ENCODE measurements around the gene APCDD1L.

The APCDD1L gene

GRCh38 chr20:58454460-58454859, 60.7 kb downstream of the APCDD1L start:
- H3K9me3 ChIP-seq (ENCODE audit: control insufficient read depth in 2 of 2, low read length in 2 of 2): no peaks in the 10 kb centered on the region

GRCh38 chr20:58453391-58453790, 61.8 kb downstream of the APCDD1L start:
- peaks cover 0 to 6% of the 10 kb centered on the region in 2 donors for H3K36me3 ChIP-seq (ENCODE audit: control insufficient read depth in 2 of 2, insufficient read depth in 2 of 2, low read length in 2 of 2)
- no peaks in the 10 kb centered on the region for H3K9me3 ChIP-seq (ENCODE audit: control insufficient read depth in 2 of 2, low read length in 2 of 2)
- no peak overlapping the region for H3K4me3 ChIP-seq (ENCODE audit: low read length in 2 of 2)
- no peaks in the 10 kb centered on the region for H3K27me3 ChIP-seq (ENCODE audit: control insufficient read depth in 2 of 2, insufficient read depth in 2 of 2, low read length in 2 of 2)
- no peak overlapping the region for H3K27ac ChIP-seq (ENCODE audit: low read depth in 2 of 2, low read length in 2 of 2)
- H3K9ac ChIP-seq (ENCODE audit: low read depth in 1 of 2, low read length in 2 of 2): no peak overlapping the region
- no peaks in the 10 kb centered on the region for H3K4me1 ChIP-seq (ENCODE audit: control insufficient read depth in 2 of 2, insufficient read depth in 2 of 2, low read length in 2 of 2)

More at GRCh38 chr20:58454460-58454859, 60.7 kb downstream of the APCDD1L start:
- H3K4me3 ChIP-seq (ENCODE audit: low read length in 2 of 2): no peak overlapping the region
- H3K4me1 ChIP-seq (ENCODE audit: control insufficient read depth in 2 of 2, insufficient read depth in 2 of 2, low read length in 2 of 2): no peaks in the 10 kb centered on the region
- no peak overlapping the region for H3K27ac ChIP-seq (ENCODE audit: low read depth in 2 of 2, low read length in 2 of 2)
- H3K9ac ChIP-seq (ENCODE audit: low read depth in 1 of 2, low read length in 2 of 2): no peak overlapping the region
- H3K36me3 ChIP-seq (ENCODE audit: control insufficient read depth in 2 of 2, insufficient read depth in 2 of 2, low read length in 2 of 2): no peaks in the 10 kb centered on the region
- H3K27me3 ChIP-seq (ENCODE audit: control insufficient read depth in 2 of 2, insufficient read depth in 2 of 2, low read length in 2 of 2): no peaks in the 10 kb centered on the region

- Histone ChIP-seq H3K27me3 (ENCODE audit: control insufficient read depth in 2 of 2, insufficient read depth in 2 of 2, low read length in 2 of 2) (no peaks in the 10 kb centered on the region), H3K9ac (ENCODE audit: low read depth in 1 of 2, low read length in 2 of 2) (no peak overlapping the region), H3K27ac (ENCODE audit: low read depth in 2 of 2, low read length in 2 of 2) (no peak overlapping the region), H3K4me3 (ENCODE audit: low read length in 2 of 2) (no peak overlapping the region), H3K9me3 (ENCODE audit: control insufficient read depth in 2 of 2, low read length in 2 of 2) (no peaks in the 10 kb centered on the region), H3K4me1 (ENCODE audit: control insufficient read depth in 2 of 2, insufficient read depth in 2 of 2, low read length in 2 of 2) (no peaks in the 10 kb centered on the region), H3K36me3 (ENCODE audit: control insufficient read depth in 2 of 2, insufficient read depth in 2 of 2, low read length in 2 of 2) (peaks cover 0 to 9% of the 10 kb centered on the region in 2 donors)
Measured at GRCh38 chr20:58452667-58453255, 62.4 kb downstream of the APCDD1L start.

GRCh38 chr20:58450254-58450653, 64.9 kb downstream of the APCDD1L start:
- Histone ChIP-seq H3K9me3 (ENCODE audit: control insufficient read depth in 2 of 2, low read length in 2 of 2) (no peaks in the 10 kb centered on the region), H3K27ac (ENCODE audit: low read depth in 2 of 2, low read length in 2 of 2) (no peak overlapping the region), H3K36me3 (ENCODE audit: control insufficient read depth in 2 of 2, insufficient read depth in 2 of 2, low read length in 2 of 2) (peaks cover 0 to 22% of the 10 kb centered on the region in 2 donors), H3K9ac (ENCODE audit: low read depth in 1 of 2, low read length in 2 of 2) (no peak overlapping the region), H3K4me1 (ENCODE audit: control insufficient read depth in 2 of 2, insufficient read depth in 2 of 2, low read length in 2 of 2) (no peaks in the 10 kb centered on the region), H3K27me3 (ENCODE audit: control insufficient read depth in 2 of 2, insufficient read depth in 2 of 2, low read length in 2 of 2) (no peaks in the 10 kb centered on the region), H3K4me3 (ENCODE audit: low read length in 2 of 2) (no peak overlapping the region)

GRCh38 chr20:58449681-58450221, 65.4 kb downstream of the APCDD1L start:
- peaks cover 4 to 27% of the 10 kb centered on the region in 2 donors for H3K36me3 ChIP-seq (ENCODE audit: control insufficient read depth in 2 of 2, insufficient read depth in 2 of 2, low read length in 2 of 2)
- no peaks in the 10 kb centered on the region for H3K4me1 ChIP-seq (ENCODE audit: control insufficient read depth in 2 of 2, insufficient read depth in 2 of 2, low read length in 2 of 2)
- H3K4me3 ChIP-seq (ENCODE audit: low read length in 2 of 2): no peak overlapping the region
- H3K9me3 ChIP-seq (ENCODE audit: control insufficient read depth in 2 of 2, low read length in 2 of 2): no peaks in the 10 kb centered on the region
- H3K27ac ChIP-seq (ENCODE audit: low read depth in 2 of 2, low read length in 2 of 2): no peak overlapping the region
- H3K27me3 ChIP-seq (ENCODE audit: control insufficient read depth in 2 of 2, insufficient read depth in 2 of 2, low read length in 2 of 2): no peaks in the 10 kb centered on the region
- no peak overlapping the region for H3K9ac ChIP-seq (ENCODE audit: low read depth in 1 of 2, low read length in 2 of 2)

GRCh38 chr20:58448958-58449357, 66.2 kb downstream of the APCDD1L start:
- no peaks in the 10 kb centered on the region for H3K4me1 ChIP-seq (ENCODE audit: control insufficient read depth in 2 of 2, insufficient read depth in 2 of 2, low read length in 2 of 2)
- H3K36me3 ChIP-seq (ENCODE audit: control insufficient read depth in 2 of 2, insufficient read depth in 2 of 2, low read length in 2 of 2): peaks cover 12 to 34% of the 10 kb centered on the region in 2 donors
- H3K9ac ChIP-seq (ENCODE audit: low read depth in 1 of 2, low read length in 2 of 2): no peak overlapping the region
- no peak overlapping the region for H3K4me3 ChIP-seq (ENCODE audit: low read length in 2 of 2)
- no peaks in the 10 kb centered on the region for H3K9me3 ChIP-seq (ENCODE audit: control insufficient read depth in 2 of 2, low read length in 2 of 2)
- no peak overlapping the region for H3K27ac ChIP-seq (ENCODE audit: low read depth in 2 of 2, low read length in 2 of 2)
- H3K27me3 ChIP-seq (ENCODE audit: control insufficient read depth in 2 of 2, insufficient read depth in 2 of 2, low read length in 2 of 2): no peaks in the 10 kb centered on the region

GRCh38 chr20:58447511-58448391, 67.4 kb downstream of the APCDD1L start:
- peaks cover 16 to 40% of the 10 kb centered on the region in 2 donors for H3K36me3 ChIP-seq (ENCODE audit: control insufficient read depth in 2 of 2, insufficient read depth in 2 of 2, low read length in 2 of 2)
- H3K4me1 ChIP-seq (ENCODE audit: control insufficient read depth in 2 of 2, insufficient read depth in 2 of 2, low read length in 2 of 2): no peaks in the 10 kb centered on the region
- no peak overlapping the region for H3K27ac ChIP-seq (ENCODE audit: low read depth in 2 of 2, low read length in 2 of 2)
- H3K9me3 ChIP-seq (ENCODE audit: control insufficient read depth in 2 of 2, low read length in 2 of 2): no peaks in the 10 kb centered on the region
- H3K27me3 ChIP-seq (ENCODE audit: control insufficient read depth in 2 of 2, insufficient read depth in 2 of 2, low read length in 2 of 2): no peaks in the 10 kb centered on the region
- H3K4me3 ChIP-seq (ENCODE audit: low read length in 2 of 2): no peak overlapping the region
- H3K9ac ChIP-seq (ENCODE audit: low read depth in 1 of 2, low read length in 2 of 2): no peak overlapping the region

GRCh38 chr20:58446960-58447265, 68.3 kb downstream of the APCDD1L start:
- H3K27me3 ChIP-seq (ENCODE audit: control insufficient read depth in 2 of 2, insufficient read depth in 2 of 2, low read length in 2 of 2): no peaks in the 10 kb centered on the region
- H3K4me3 ChIP-seq (ENCODE audit: low read length in 2 of 2): no peak overlapping the region
- H3K36me3 ChIP-seq (ENCODE audit: control insufficient read depth in 2 of 2, insufficient read depth in 2 of 2, low read length in 2 of 2): peaks cover 20 to 40% of the 10 kb centered on the region in 2 donors
- H3K9ac ChIP-seq (ENCODE audit: low read depth in 1 of 2, low read length in 2 of 2): no peak overlapping the region
- no peaks in the 10 kb centered on the region for H3K9me3 ChIP-seq (ENCODE audit: control insufficient read depth in 2 of 2, low read length in 2 of 2)
- H3K27ac ChIP-seq (ENCODE audit: low read depth in 2 of 2, low read length in 2 of 2): no peak overlapping the region
- H3K4me1 ChIP-seq (ENCODE audit: control insufficient read depth in 2 of 2, insufficient read depth in 2 of 2, low read length in 2 of 2): no peaks in the 10 kb centered on the region

GRCh38 chr20:58446264-58446959, 68.8 kb downstream of the APCDD1L start:
- Histone ChIP-seq H3K4me3 (ENCODE audit: low read length in 2 of 2) (no peak overlapping the region), H3K4me1 (ENCODE audit: control insufficient read depth in 2 of 2, insufficient read depth in 2 of 2, low read length in 2 of 2) (no peaks in the 10 kb centered on the region), H3K9ac (ENCODE audit: low read depth in 1 of 2, low read length in 2 of 2) (no peak overlapping the region), H3K36me3 (ENCODE audit: control insufficient read depth in 2 of 2, insufficient read depth in 2 of 2, low read length in 2 of 2) (peaks cover 23 to 40% of the 10 kb centered on the region in 2 donors), H3K9me3 (ENCODE audit: control insufficient read depth in 2 of 2, low read length in 2 of 2) (no peaks in the 10 kb centered on the region), H3K27ac (ENCODE audit: low read depth in 2 of 2, low read length in 2 of 2) (no peak overlapping the region), H3K27me3 (ENCODE audit: control insufficient read depth in 2 of 2, insufficient read depth in 2 of 2, low read length in 2 of 2) (no peaks in the 10 kb centered on the region)

- H3K36me3 ChIP-seq (ENCODE audit: control insufficient read depth in 2 of 2, insufficient read depth in 2 of 2, low read length in 2 of 2): peaks cover 27 to 44% of the 10 kb centered on the region in 2 donors
- H3K27me3 ChIP-seq (ENCODE audit: control insufficient read depth in 2 of 2, insufficient read depth in 2 of 2, low read length in 2 of 2): no peaks in the 10 kb centered on the region
- H3K4me3 ChIP-seq (ENCODE audit: low read length in 2 of 2): no peak overlapping the region
- H3K9ac ChIP-seq (ENCODE audit: low read depth in 1 of 2, low read length in 2 of 2): no peak overlapping the region
- H3K4me1 ChIP-seq (ENCODE audit: control insufficient read depth in 2 of 2, insufficient read depth in 2 of 2, low read length in 2 of 2): no peaks in the 10 kb centered on the region
- H3K27ac ChIP-seq (ENCODE audit: low read depth in 2 of 2, low read length in 2 of 2): no peak overlapping the region
- no peaks in the 10 kb centered on the region for H3K9me3 ChIP-seq (ENCODE audit: control insufficient read depth in 2 of 2, low read length in 2 of 2)
Measured at GRCh38 chr20:58444746-58445255, 70.4 kb downstream of the APCDD1L start.

All from mucosa of rectum (tissue), 2 donors.